ENCODE measurements around the gene ZNF423. TPM values are rescaled to one million over a fixed set of nuclear protein-coding genes. Genes with fewer than 3 reads are reported as not detected.

ZNF423 gene
- polyA plus RNA-seq, 3 donors = 24.5 to 27.3 (median 26.2) TPM

GRCh38 chr16:49701789-49702494 is 154.0 kb downstream of the ZNF423 start:
- DNase-seq (ENCODE audit: low read depth in 3 of 3, low spot score in 2 of 3) = no peak

GRCh38 chr16:49701065-49701685 is 154.7 kb downstream of the ZNF423 start:
- no peak for DNase-seq (ENCODE audit: low read depth in 3 of 3, low spot score in 2 of 3)

- DNase-seq (ENCODE audit: low read depth in 3 of 3, low spot score in 2 of 3) = no peak
Measured at GRCh38 chr16:49700251-49701064, 155.5 kb downstream of the ZNF423 start.

- DNase-seq (ENCODE audit: low read depth in 3 of 3, low spot score in 2 of 3) = no peak
Measured at GRCh38 chr16:49699841-49700175, 156.1 kb downstream of the ZNF423 start.

DNA sequence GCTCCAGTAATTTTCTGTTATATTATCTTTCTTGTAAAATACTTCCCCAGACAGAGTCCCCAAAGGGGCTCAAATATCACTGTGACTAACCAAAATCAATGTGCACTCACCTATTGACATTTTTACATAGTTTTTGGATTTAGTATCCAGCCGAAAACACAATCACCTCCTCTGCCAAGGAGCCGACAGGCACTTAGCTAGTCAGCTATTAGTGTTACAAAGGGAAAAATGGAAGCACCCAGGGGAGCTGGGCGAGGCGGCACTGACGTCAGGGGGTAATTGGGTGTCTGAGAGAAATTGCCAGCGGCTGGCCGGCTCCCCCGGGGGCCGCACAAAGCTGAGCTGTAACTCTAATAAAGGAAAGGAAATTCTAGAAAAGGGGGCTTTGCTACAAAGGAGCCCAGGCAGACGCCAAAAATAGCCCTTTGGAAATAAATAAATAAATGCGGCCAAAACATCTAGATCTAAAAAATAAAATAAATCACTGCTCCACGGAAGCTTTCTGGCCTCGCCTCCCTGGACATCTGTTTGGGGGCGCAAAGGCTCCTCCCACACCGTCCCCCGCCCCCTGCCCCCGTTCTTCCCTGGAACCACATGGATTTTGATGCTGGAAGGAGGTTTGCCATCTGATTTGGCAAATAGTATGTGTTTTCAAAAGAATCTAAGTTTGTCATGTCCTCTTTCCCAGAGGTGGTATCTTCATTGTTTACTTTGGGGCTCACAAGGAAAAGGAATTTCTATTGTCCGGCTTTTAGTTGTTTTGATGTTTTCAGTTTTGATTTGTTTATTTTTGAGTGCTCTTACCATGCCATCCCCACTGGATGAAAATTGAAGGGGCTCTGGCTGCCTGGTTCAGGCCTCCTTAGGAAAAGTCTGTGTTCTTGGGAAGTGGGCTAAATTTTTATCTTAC is 156.7 kb downstream of the ZNF423 start:
- no peak for DNase-seq (ENCODE audit: low read depth in 3 of 3, low spot score in 2 of 3)

GRCh38 chr16:49698453-49698815 is 157.5 kb downstream of the ZNF423 start:
- no peak for DNase-seq (ENCODE audit: low read depth in 3 of 3, low spot score in 2 of 3)

DNA sequence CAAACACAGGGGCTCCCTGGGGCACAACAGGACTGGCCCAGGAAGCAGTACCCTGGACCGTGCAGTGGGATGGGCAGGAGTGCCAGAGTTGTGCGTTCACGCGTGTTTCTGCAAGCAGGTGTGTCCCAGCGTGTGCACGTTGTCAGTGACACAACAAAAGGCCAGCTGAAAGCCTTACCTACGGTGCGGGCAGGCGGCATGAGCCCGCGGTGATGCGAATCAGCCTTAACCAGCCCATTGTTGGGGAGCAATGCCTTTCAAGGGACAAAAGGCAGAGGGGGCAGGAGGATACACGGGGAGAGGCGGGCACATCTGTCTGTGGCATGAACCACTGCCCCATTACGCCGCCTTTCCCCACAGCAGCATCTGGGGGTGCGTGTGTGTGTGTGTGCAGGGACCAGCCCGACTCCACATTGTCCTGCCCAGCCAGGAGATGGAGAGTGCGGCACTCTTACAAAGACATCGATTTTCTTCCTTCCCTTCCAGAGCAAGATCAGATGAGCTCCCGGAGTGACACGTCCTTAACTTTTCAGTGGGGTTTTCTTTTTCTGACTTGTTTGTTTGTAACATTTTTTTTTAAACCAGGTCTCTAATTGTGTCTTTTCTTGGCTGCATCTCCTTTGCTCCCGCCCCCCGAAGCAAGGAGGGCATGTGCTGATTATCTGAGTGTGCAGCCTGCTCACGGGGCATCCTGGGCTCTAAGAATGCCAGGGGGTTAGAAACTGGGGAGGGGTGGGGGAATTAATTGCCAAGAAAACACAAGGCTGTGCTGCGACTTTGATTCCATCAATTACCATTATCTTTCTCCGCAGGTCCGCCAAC is 158.1 kb downstream of the ZNF423 start:
- DNase-seq (ENCODE audit: low read depth in 3 of 3, low spot score in 2 of 3) = no peak

- DNase-seq (ENCODE audit: low read depth in 3 of 3, low spot score in 2 of 3) = no peak
Measured at GRCh38 chr16:49696414-49697101, 159.4 kb downstream of the ZNF423 start.

DNA sequence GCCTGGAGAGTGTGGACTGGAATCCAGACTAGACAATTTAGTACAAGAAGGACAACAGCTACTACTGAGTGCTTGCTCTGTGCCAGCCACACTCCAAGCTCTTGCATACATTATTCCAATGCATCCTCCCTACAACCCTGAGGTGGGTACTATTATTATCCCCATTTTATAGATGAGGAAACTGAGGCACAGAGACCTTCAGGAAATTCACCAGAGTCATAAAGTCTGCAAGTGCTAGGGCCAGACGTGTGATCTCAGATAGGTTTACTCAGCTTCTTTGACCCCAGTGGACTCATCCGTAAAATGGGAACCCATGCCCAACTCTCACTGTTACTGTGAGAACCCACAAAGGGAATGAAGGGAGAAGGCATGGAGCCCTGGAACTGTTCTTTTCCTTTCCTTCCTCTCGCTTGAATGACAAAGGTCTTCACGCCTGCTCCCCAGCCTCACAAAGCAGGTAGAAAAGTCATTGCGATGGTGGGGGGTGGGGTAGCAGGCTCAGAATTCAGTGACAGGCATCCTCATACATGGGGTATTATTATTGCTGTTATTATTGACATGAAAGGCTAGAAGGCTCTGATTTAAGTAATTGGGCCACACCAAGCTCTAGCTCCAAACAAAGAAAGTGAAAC is 160.0 kb downstream of the ZNF423 start:
- DNase-seq (ENCODE audit: low read depth in 3 of 3, low spot score in 2 of 3) = no peak

DNA sequence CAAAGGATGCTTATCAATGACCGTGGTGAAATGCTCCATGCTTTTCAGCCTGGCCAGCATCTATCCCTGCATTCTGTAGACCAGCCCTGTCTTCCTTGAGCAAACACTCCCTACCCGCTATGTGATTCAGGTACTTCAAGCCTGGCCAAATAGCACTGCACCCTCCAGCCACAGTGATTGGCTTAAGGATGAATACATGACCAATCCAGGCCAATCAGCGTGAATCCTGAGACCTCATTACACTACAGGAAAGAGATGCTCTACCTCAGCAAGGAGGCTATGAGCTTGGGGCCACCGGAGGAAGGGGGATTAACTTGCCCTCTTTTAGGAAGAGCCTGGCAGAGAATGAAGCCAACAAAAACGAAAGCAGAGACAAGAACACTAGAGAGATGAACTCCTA is 162.5 kb downstream of the ZNF423 start:
- no peak for DNase-seq (ENCODE audit: low read depth in 3 of 3, low spot score in 2 of 3)

DNA sequence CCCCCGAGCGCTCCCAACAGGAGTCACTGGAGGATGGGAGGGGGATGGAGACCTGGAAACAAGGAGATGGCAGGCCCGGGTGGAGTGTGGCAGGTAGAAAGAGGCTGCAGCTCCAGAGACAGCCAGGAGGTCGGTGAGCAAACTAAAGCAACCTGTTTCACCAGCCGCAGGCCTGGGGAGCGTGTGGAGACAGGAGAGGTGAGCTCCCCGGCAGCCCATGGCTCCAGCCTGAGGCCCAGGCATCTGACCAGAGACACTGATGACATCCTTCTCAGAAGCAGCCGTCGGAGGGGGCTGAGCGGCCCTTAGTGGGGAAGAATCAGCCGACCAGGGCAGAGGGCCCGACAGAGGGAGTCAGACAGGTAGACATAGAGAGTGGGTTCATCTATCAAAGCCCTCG is 165.1 kb downstream of the ZNF423 start:
- DNase-seq (ENCODE audit: low read depth in 3 of 3, low spot score in 2 of 3) = no peak

DNA sequence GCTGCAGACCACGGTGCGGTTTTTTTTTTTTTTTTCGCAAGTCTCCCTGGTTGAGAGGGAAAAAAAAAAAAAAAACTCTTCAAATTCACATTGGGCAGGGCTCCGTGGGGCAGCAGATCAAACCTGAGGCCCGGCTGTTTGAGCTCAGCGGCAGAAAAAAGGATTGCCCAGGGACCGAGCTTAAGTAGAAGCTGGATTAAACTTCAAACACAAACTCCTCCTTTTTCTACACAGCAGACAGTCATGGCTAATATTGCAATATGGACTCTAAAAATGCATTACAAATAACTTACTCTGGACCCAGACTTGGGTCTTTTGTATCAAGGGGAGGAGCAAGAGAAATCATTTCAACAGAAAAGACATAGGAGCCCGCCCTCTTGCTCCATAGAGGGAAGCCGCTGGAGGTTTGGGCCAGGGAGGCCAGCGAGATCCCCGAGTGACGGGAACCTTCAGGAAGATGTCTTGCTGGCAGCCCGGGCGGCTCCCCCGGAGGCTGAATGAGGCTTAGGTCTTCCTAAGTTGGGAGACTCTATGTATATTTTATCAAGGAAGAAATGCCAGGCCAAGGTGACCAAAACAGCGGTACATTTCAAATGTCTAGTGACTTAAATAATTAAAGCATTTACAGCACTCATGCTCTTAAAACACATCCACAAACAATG is 167.7 kb downstream of the ZNF423 start:
- no peak for DNase-seq (ENCODE audit: low read depth in 3 of 3, low spot score in 2 of 3)

DNA sequence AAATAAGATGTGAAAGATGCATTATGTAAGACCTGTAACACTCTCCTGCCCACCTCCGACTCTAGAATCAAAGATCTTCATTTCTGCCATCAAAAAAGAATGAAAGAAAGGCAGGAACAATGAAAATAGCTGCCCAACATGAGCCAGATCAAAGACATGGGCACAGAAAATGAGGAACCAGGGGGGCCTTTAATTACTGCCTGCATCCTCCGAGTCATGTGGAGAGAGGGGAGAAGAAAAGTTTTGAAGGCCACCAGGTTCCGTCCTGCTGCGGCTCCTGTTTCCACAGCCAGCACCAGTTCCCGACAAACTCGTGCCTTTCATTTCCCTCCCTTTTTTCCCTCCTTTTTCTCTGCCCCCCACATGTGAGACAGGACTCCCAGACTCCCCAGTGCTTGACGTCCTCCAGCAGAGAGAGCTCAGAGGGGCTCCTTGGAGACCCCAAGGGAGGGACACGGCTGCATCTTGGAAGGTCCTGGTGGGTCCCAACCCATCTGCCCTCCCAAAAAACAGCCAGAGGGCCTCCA is 168.4 kb downstream of the ZNF423 start:
- no peak for DNase-seq (ENCODE audit: low read depth in 3 of 3, low spot score in 2 of 3)

GRCh38 chr16:49684696-49685095 is 171.2 kb downstream of the ZNF423 start:
- DNase-seq (ENCODE audit: low read depth in 3 of 3, low spot score in 2 of 3) = no peak

DNA sequence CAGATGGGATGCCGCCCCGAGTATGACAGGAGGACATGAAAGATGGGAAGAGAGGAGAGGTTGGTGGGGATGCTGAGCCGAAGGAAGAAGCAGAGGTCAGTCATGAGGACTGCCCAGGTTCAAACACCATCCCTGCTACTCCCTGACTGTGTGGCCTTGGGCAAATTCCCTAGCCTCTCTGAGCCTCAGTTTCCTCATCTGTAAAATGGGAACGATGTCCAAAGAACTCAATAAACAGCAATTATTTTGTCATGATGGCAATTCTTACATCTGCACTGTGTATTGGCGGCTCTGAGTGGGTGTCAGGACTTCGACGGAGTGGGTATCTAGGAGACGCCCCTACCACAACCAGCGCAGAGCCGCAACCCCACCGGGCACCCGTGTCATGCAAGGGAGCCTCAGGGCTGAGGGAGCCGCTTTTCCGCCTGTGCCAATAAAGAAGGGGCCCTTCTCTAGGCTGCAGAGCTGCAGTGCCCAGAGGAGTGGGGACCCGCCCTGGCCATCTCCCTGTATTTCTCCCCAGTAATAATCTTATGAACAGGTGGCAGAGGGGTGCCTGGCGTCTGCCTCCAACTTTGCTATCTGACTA is 173.2 kb downstream of the ZNF423 start:
- no peak for DNase-seq (ENCODE audit: low read depth in 3 of 3, low spot score in 2 of 3)

DNA sequence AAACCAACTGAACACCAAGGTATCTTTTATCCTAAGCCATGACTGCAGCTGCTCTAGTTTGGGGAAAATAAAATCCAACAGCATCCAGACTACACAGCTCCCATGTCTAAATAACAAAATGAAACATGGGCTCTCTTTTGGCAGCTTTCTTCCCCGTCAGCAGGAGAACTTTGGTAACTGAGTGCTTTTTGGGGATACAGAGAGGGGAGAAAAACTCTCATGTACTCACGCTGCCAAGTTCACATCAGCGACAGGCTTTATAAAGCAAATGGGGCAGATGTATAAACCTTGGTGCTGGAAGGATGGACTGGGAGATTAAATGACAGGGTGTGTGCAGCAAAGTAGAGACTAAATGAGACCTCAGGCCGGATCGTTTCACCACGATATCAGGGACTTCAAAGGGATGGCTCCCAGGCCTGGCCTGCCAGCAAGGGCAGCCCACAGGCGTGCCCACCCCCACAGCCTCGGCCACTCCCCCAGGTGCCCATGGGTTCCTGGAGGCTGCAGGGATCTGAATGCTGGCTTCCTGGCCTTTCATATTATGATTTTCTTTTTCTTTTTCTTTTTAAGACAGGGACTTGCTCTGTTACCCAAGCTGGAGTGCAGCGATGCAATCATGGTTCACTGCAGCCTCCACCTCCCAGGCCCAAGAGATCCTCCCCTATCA is 174.6 kb downstream of the ZNF423 start:
- no peak for DNase-seq (ENCODE audit: low read depth in 3 of 3, low spot score in 2 of 3)

DNA sequence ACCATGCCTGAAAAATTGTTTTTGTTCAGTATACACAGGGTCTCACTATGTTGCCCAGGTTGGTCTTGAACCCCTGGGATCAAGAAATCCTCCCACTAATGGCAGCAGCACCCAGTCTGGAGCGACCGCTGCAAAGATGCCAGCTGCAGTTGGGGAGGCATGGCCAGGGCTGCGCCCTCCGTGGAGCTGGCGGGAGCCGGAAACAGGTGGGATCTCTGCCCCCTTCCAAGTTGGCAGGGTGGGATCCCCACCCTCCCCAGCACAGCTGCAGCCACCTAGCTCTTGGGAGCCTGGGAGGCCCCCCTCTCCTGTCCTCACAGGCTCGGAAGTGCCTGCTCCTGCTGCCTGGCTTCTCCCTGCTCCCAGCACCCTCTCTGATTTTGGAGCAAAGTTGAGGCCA is 176.8 kb downstream of the ZNF423 start:
- no peak for DNase-seq (ENCODE audit: low read depth in 3 of 3, low spot score in 2 of 3)

Measured in right renal cortex interstitium (tissue), 3 donors.